GM12872 (cell line): ENCODE data around the gene PAPOLG.
A peak's percentile ranks its signal among the peaks of the same experiment; 100 is the strongest.

ENCODE experiments used
- TF ChIP-seq, protein P1 (sequence below): IDR thresholded peaks from 3 replicates; pipeline ENCODE4 v1.5.1; 2011; ENCODE audit warnings: low read depth, mild to moderate bottlenecking, low read length, moderate library complexity; ENCODE audit not compliant: insufficient read depth

The PAPOLG gene

DNA sequence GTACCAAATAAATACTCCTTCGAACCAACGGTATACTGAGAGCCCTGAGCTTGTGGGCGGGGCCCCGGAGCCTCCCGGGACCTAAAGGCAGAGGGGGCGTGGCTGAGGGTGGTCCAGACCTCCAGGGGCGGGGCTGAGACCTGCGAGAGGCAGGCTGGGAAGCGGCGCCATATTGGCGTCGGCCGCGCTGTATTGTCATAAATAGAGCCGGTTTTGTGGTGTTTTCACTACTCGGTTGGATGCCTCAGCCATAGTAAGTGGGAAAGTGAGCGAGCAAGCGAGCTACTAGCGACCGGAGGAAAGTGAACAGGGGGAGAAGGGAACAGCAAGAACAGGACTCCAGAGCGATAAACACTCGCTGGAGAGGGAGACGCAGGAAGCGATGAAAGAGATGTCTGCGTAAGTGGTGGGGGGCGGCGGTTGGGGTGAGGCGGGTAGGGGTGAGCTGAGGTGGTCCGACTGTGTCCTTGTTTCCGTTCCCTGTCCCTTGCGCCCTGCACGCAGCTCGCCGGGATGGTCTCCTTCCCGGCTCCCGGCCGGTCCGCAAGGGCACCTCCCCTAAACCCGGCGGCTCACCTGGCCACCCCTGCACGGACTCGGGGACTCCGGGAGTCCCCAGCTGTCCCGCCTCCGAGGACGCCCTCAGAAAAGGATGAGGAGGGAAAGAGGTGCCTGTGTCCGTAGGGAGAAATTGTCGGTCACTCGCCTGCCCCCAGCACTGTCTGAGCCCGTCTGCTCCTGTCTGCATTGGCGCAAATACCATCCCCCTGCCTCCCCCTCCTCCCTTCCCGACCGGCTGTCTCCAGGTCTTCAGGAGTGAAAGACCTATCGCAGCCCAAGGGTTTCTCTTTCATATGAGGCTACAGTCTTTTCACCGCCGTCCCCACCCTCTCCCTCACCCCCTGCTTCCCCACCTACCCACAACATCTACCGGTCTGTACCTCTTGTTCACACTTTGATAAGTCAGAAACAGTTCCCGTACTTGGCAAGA is at the start of gene PAPOLG:
PAPOLG (plus strand) TSS at position 172 of the 991 bp plus-strand sequence; CDS start at position 383, 211 bp downstream.
- TF ChIP-seq, protein P1, sequence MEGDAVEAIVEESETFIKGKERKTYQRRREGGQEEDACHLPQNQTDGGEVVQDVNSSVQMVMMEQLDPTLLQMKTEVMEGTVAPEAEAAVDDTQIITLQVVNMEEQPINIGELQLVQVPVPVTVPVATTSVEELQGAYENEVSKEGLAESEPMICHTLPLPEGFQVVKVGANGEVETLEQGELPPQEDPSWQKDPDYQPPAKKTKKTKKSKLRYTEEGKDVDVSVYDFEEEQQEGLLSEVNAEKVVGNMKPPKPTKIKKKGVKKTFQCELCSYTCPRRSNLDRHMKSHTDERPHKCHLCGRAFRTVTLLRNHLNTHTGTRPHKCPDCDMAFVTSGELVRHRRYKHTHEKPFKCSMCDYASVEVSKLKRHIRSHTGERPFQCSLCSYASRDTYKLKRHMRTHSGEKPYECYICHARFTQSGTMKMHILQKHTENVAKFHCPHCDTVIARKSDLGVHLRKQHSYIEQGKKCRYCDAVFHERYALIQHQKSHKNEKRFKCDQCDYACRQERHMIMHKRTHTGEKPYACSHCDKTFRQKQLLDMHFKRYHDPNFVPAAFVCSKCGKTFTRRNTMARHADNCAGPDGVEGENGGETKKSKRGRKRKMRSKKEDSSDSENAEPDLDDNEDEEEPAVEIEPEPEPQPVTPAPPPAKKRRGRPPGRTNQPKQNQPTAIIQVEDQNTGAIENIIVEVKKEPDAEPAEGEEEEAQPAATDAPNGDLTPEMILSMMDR, result no peak

DNA sequence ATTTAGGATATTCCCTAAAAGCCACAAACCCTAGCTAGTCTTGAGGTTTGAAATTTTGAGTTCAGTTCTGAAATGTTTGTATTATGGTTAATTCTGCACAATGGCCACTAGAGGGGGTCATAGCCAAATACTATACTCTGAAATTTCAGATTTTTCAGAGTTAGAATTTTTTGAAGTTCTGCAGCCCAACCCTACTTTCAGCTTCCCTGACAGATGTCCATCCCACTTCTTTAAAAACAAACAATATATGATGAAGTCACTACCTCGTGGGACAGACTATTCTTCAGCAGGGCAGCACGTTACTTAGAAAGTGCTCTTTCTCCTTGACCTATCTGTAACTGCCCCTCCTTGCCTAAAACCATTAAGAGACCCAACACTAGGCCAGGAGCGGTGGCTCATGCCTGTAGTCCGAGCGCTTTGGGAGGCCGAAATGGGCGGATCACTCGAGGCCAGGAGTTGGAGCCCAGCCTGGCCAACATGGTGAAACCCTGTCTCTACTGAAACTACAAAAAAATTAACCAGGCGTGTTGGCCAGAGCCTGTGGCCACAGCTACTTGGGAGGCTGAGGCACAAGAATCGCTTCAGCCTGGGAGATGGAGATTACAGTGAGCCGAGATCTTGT is 48.2 kb upstream of the PAPOLG start:
- TF ChIP-seq, protein P1, result peak; percentile 63

DNA sequence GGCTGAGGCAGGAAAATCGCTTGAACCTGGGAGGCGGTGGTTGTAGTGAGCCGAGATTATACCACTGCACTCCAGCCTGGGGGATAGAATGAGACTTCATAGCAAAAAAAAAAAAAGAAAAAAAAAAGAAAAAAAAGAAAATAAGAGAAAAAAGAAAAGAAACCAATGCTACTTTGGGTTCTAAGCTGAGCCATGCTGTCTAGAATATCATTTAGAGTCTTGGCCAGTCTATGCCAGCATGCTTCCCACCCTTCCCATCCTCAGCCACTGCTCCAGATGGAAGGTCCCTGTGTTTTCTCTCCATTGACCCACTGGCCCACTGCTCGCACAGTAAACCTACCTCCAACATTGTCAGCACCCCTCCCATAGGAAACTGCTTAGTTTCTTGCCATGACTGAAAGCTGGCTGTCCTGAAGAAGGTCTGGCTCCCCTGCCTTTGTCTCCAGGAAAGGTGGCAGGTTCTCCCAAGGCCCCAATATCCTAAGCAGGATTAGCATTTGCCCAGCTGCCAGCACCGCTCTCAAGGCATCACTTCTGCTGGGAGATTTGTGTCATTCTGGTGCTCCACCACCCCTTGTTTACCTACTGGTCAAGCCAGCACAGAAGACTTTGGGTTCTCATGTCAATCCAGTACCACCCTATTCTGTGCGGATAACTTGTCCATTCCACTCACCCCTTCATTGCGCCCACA is 47.3 kb upstream of the PAPOLG start:
- TF ChIP-seq, protein P1, result no peak; the same call in 2 of the 3 replicates

DNA sequence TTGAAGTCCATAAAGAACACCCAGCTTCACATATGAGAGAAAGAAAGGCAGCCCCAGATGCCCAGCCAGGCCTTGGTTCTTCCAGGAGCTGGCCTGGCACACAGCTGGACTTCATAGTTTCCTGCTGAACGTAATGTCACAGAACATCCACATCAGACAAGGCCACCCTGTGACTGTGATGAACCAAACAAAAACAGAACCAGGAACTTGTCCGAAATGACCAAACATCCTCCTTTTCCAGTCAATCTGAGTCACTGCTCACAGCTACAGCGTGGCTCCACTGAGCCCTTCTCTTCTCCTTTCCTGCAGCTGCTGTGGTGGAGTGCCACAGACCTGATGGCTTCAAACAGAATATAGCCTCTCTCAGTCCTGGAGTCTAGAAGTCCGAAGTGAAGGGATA is 45.4 kb upstream of the PAPOLG start:
- TF ChIP-seq, protein P1, result no peak

DNA sequence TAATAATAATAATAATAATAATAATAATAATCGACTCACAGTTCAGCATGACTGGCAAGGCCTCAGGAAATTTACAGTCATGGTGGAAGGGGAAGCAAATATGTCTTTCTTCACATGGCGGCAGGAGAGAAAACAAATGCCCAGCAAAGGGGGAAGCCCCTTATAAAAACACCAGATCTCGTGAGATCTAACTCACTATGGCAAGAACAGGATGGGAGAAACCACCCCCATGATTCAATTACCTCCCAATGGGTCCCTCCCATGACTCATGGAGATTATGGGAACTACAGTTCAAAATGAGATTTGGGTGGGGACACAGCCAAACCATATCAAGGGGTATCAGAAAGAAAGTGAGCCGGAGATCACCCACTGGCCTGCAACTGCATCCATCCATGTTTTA is 40.5 kb upstream of the PAPOLG start:
- TF ChIP-seq, protein P1, result no peak

DNA sequence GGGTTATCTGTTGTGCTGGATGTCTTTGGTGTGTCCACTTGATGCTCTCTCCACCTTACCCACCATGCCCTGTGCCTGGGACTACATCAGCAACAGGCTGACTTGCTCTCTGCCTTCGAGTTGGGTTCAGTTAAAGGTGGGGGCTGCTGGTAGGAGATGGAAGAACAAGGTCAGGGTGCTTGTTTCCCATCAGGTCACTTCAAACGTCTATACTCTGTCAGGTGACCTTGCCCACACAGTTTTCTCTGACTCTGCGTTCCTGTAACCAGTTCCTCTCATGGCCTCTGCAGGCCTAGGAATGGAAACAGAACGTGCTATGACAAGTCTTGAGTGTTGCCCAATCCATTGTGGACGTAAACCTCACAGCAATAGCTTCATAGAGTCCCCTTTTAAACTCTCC is 38.4 kb upstream of the PAPOLG start:
- TF ChIP-seq, protein P1, result no peak

DNA sequence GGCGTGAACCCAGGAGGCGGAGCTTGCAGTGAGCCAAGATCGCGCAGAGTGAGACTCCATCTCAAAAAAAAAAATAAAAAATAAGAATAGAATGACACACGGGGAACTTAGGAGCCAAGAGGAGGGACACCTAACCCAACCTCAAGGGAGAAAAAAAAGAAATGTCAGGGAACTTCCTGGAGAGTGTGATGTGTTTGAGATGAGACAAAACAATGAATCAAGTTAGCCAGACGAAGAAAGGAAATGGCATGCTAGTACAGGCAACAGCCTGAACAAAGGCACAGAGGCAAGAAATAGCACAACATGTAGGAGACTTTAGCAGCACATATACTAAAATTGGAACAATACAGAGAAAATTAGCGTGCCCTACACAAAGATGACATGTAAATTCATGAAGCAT is 36.7 kb upstream of the PAPOLG start:
- TF ChIP-seq, protein P1, result no peak
